NCI-H146 (cell line): Measurements from ENCODE around the gene JADE2.
A peak's percentile ranks its signal among the peaks of the same experiment; 100 is the strongest.

Experiments used
- DNase-seq: peaks from one replicate; lab custom pipeline; 2025; lab: John Stamatoyannopoulos, UW

Gene JADE2

DNA sequence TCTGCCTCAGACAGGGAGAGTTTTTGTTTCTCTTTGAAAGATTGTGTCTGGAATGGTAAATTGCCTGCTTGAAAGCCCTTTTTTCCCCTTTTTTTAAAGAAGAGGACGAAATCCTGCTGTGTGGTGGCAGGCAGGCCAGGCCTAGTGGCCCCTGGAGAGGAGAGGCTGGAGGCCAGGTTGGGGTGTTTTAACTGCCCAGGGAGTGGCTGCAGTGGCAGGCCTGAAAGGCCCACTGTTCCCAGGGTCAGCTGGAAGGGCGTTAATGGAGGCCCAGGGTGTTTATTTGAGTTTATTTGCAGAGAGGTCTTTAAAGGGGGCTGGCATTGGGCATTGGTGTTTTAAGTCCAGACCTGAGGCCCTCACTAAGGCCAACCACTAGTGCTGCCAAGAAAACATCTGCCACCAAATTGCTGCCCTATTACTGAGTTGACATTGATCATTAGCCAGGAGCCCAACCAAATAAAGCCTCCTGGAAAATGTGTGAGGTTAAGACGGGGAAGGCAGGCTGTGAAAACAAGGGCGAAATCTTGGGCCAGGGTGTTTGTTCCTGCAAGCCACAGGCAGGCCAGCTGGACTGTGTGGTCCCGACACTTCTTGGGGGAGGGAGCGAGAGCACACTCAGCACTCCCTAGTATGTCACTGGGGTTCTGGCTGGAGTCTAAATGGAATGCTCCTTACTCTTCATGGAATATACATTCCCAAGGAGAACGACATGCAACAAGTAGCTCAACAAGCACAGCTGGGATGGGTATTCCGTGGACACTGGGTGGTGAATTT is 5.0 kb downstream of the JADE2 start:
- peak; percentile 51 for DNase-seq

GRCh38 chr5:134533115-134533815 is 7.8 kb downstream of the JADE2 start:
- no peak for DNase-seq

GRCh38 chr5:134534058-134534725 is 8.7 kb downstream of the JADE2 start:
- DNase-seq, result no peak

- DNase-seq, result peak; percentile 25
Measured at GRCh38 chr5:134534726-134535110, 9.2 kb downstream of the JADE2 start.

DNA sequence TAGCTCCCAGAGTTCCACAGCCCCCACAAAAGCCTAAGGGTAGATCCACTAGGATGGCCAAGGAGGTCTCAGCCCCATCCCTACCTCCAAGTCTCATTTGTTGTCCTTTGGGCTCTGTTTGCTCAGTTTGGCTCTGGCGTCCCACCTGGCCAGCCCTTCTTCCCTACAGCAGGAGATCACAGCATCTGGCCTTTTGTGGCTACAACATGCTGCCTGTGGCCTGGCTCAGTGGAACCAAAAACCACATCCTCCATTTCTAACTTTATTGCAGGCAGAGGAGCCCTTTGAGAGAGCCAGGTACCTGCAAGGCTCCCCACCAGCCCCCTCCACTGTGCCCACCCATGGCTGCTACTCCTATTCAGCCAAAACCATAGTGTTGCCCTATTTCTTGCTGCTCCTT is 11.4 kb downstream of the JADE2 start:
- DNase-seq, result no peak

GRCh38 chr5:134537297-134537696 is 11.8 kb downstream of the JADE2 start:
- DNase-seq, result no peak

DNA sequence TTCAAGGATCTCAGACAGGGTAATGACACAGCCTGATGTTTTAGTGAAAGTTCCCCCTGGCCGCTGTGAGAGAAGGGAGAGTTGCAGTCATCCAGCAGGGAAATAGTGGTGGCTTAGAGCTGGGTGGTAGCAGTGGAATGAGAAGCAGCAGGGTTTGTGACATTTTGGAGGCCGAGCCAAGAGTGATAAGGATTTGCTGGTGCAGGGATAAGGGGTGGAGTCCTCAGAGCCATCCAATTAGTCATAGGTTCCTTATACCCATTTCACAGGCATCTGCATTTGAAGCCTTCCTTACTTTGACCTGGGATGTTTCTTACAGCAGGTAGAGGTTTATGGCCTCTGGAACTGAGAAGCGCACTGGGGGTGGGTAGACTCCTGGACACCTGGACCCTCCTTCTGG is 12.8 kb downstream of the JADE2 start:
- no peak for DNase-seq

GRCh38 chr5:134539732-134540131 is 14.3 kb downstream of the JADE2 start:
- no peak for DNase-seq

DNA sequence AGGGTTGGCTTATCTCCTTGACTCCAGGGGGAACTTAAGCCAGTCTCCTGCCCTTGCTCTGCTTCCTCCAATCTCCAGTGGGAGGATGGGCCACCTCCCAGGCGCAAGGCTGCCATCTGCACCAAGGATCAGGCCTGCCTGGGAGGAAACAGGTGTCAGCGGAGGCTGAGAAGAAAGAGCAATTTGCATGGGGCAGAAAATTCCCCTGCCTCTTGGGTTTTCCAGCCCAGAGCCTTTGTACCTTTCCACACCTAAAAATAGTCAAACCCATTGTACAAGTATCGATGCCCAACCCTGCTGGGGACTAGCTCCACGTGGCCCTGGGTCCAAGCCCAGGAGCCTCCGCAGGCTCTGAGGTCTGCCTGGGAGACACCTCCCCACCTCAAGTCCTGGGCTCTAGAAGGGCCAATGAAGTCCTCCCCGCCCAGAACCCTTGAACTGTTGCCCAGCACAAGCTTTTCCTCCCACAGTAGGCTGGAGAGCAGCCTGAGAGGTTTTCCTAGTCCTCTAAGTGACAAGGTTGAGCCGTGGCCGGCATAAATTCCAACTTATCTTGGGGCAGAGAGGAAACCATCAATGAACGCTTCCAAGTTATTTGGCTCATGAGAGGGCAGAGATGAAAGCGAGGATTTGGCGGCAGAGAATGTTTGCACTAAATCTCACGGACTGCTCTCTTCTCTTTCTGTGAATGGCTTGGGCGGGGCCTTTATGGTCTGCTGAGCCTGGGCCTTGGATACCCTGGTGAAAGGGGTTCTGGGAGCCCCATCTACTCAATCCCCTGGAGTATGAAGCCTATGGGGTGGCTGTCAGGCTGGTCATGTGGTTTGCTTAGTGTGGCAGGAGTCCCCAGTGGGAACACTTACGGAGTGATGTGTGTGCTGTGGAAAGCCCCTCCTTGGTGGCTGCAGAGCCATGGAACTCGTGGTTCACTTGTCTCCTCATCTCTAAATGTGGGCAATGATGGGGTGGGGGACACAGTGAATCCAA is 15.6 kb downstream of the JADE2 start:
- no peak for DNase-seq

DNA sequence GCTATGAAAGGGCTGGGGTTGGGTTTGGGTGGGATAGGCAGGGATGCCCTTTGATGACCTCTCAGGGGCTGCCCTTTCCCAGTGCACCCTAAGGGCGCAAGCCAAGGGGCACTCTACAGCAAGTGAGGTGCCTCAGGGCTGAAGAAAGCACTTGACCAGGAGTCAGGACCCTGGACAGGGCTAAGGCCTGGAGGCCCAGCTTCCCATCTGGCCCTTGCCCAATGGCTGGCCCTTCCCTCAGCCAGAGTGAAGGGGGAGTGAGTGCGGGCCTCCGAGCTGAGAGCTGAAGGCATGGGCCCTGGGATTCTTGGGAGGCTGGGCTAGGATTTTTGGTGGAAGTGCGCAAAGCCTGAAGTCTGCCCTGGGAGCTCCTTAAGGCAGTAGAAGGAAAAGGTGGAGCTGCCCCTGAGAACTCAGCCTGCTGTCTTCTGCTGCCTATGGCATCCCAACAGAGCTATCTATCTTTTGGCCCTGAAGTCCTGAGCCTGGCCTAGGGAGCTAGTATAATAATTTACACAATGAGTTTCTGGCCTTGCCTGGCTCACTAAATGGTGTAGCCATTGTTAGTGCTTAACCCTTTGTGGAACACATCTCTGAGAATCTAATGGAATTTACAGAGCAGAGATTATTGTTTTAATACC is 16.4 kb downstream of the JADE2 start:
- DNase-seq, result no peak

- no peak for DNase-seq
Measured at GRCh38 chr5:134543820-134544614, 18.5 kb downstream of the JADE2 start.

- DNase-seq, result no peak
Measured at GRCh38 chr5:134545070-134545868, 19.8 kb downstream of the JADE2 start.

DNA sequence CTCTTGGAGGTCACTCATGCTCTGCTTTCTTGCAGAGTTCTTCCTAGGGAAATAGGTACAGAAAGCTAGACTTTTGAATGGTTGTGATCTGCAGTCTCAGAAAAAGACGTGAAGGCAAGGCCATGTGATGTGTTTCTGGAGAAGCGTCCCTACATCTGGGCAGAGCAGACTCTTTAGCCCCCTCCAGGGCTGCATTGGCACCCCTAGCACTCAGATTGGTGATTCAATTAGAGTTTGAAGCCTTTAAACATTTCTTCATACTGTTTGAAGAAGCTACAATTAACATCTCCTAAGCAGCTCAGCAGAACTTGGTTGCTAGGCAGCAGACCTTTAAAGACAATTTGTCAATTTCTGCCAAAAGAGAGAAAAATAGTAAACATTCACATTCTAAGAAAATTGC is 21.6 kb downstream of the JADE2 start:
- no peak for DNase-seq

DNA sequence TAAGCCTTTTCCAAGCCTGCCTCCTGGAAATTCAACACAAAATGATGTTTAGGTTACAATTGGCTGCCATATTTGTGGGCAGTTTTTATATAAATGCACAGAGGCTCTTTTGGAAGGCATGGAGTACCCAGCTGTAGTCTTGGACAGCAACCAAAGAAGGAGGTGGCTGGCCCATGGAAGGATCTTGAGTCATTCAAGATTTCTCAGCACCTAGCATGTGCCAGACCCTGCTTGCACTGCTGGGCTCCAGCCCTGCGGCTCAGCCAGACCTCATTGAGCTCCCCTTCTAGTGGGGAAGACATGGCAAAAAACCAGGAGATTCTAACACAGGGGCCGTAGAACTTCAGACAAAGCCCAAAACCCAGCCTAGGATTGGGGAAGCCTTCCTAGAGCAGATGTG is 22.1 kb downstream of the JADE2 start:
- DNase-seq, result no peak

GRCh38 chr5:134547999-134548658 is 22.7 kb downstream of the JADE2 start:
- no peak for DNase-seq

DNA sequence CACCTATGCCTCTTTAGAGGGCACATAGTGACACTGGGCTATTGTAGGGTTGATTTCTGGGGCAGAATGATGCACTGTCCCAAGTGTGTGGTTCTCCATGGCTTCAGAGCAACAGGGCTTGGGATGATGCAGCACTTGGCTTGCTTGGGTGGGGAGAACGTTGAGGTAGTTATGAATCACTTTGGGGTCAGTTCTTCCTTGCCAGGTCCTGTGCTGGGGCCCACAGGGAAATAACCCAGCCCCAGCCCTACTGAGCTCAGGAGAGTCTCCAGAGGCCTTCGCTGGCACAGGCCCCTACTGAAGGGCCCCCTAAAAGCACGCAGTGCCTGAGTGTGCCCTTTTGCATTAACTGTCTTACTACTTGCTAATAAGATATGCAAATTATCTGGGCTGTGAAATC is 24.2 kb downstream of the JADE2 start:
- no peak for DNase-seq

DNA sequence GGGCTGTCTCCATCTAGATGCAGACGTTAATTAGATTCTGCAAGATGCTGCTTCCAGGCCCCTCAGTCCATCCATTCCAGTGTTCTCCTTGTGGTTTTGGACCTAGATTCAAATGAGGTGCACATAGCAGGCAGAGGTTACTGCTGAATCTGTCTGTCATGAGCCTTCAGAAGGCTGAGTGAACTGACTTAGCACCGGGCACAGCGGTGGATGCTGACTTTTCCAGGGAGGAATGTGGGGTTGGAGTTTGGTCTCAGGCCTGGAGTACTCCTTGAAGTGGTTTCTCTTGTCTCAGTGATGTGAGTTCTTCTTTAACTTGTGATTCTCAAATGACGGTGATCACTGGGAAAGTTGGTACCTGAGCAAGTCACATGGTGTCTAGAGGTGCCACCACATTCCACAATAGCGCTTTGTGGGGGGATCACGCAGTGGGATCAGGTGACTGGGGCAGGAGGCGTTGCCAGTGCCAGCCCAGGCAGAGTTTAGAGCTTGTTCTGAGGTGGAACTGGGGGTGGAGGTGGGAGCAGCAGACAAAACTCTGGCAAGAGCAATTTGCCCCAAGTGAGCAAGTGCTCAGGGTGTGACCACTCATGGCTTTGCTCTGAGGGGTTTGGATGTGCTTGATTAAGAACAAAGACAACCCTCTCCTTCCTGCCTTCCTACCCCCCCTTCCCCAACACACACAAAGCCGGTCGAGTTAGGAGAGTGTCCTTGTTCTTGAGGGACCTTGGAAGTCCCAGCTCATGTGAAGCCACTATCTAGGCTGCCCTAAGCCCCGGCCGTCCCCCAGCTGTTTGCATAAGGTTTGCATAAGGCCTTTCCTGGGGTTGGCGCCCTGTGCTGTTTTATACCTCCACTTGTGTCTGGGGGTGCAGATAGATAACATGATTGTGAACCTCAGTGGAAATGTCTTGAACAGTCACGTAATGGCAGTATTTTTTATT is 25.1 kb downstream of the JADE2 start:
- no peak for DNase-seq

- DNase-seq, result no peak
Measured at GRCh38 chr5:134551901-134552300, 26.4 kb downstream of the JADE2 start.
